DND-41 (cell line): ENCODE data around the gene C1orf115.

Experiments
- EZH2 ChIP-seq: IDR thresholded peaks from 3 replicates; pipeline ENCODE4 v1.6.1; 2012; ENCODE audit warnings: borderline replicate concordance, low read depth, mild to moderate bottlenecking, moderate library complexity, low read length, inconsistent platforms; ENCODE audit not compliant: severe bottlenecking
- TF ChIP-seq, protein P1 (sequence below): IDR thresholded peaks from 2 replicates; pipeline ENCODE4 v1.5.1; 2012; ENCODE audit warnings: borderline replicate concordance, low read length, moderate library complexity, mild to moderate bottlenecking; ENCODE audit not compliant: poor library complexity, severe bottlenecking; ENCODE audit errors: extremely low read depth

DNA sequence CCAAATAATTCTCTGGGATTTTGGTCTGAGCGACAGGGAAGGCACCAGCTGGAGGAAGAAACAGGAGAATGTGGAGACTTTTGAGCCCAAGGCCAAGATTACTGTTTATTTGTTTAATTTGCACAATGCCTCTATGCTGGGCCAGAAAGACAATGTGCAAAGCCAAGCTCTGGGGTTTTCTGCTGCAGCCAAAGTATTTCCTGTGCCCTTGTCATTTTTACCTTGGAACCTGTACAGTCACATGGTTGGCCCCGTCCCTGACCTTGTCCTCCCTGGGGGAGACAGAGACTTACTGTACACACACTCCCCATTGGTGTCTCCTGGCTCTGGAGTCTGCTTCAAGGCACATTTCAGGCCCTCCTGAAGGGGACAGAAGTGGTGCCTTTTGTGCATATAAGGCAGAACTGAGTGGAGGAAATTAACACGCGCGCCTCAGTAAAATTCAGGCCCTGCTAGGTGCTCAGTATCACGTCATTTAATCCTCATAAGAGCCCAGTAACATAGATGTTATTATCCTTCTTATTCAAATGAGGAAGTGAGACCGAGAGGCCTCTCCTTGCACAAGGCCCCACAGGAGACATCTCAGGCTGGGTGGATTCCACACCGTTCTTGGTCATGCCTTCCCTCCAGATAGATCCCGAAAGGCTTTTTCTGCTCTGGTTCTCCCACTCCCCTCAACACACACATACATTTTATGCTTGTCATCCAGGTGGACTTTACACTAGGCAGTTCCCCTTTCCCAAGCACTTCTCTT lies 21.1 kb downstream of the C1orf115 start:
- TF ChIP-seq, protein P1, sequence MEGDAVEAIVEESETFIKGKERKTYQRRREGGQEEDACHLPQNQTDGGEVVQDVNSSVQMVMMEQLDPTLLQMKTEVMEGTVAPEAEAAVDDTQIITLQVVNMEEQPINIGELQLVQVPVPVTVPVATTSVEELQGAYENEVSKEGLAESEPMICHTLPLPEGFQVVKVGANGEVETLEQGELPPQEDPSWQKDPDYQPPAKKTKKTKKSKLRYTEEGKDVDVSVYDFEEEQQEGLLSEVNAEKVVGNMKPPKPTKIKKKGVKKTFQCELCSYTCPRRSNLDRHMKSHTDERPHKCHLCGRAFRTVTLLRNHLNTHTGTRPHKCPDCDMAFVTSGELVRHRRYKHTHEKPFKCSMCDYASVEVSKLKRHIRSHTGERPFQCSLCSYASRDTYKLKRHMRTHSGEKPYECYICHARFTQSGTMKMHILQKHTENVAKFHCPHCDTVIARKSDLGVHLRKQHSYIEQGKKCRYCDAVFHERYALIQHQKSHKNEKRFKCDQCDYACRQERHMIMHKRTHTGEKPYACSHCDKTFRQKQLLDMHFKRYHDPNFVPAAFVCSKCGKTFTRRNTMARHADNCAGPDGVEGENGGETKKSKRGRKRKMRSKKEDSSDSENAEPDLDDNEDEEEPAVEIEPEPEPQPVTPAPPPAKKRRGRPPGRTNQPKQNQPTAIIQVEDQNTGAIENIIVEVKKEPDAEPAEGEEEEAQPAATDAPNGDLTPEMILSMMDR: no peak
- TF ChIP-seq EZH2: no peak
